ENCODE results near the gene BANP.
"Not testable (repeated sequence)": the region's sequence is repeated elsewhere in the genome, so short reads cannot be mapped to it uniquely, and the experiment has no call there.

Gene BANP

GRCh38 chr16:88069397-88070168, 118.3 kb downstream of the BANP start:
- no peak for DNase-seq

GRCh38 chr16:88070341-88070740, 119.1 kb downstream of the BANP start:
- DNase-seq, result no peak

DNA sequence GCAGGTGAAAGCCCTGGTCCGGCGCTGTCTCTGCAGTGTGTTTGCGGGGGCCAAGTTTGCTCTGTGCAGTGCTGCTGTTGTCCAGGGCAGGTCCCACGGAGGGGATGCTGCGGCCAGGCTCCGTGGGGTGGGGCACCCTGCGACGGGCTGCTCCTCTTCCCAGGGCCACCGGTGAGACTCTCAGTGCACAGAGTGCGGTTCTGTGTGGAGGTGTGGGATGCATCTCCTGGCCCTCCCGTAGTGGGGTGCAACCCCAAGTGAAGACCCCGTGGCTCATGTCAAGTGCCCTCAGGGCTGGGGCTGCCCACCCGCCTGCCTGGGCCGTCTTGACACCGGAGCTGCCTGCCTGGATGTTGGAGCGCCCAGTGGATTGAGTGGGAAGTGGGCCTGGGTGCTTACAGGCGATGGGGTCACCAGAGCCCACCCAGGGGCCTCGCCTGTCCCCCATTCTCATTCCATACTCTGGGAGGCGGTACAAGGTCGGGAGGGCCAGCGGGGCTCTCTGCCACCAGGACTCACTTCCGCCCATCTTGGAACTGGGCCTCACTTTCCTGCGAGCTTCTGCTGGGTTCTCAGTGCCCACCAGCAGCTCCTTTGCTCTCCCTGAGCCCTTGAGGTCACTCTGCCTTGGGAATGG, 119.9 kb downstream of the BANP start:
- no peak for DNase-seq

DNA sequence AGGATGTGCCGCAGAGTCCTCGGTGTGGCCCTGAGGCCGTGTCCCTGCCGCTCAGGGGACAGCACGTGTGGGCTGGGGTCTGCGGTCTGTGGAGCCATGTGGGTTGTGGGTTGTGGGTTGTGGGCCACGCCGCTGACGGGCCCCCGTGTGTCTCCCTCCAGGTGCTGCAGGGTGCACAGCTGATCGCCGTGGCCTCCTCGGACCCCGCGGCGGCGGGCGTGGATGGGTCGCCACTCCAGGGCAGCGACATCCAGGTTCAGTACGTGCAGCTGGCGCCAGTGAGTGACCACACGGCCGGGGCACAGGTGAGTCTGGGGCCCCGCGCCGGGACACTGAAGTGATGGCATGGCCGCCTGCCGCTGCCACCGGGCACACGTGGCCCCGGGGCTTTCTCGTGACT, 120.7 kb downstream of the BANP start:
- no peak for DNase-seq

DNA sequence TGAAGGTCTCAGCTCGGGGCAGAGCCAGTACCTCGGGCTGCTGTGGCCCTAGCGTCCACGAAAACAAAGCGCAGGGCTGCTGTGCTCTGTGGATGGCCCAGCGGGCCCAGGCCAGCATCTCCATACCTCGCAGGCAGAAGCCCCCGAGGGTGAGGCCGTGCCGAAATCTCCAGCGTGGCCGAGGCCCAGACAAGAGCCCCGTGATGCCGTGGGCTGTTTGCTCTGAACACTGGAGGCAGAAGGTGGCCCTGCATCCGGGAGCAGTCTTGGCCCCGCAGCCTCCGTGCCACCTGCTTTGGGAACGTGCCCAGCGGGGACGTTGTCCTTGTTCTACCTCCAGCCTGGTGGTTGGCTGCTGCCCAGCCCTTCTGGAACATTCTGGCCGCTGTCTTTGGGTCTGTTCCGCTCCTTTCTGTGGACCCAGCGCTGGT, 121.4 kb downstream of the BANP start:
- DNase-seq, result no peak

GRCh38 chr16:88073201-88073721, 122.0 kb downstream of the BANP start:
- no peak for DNase-seq

GRCh38 chr16:88074041-88074440, 122.8 kb downstream of the BANP start:
- DNase-seq, result no peak

- DNase-seq, result no peak
These were observed 125.1 kb downstream of the BANP start for GRCh38 chr16:88076211-88076931.

DNA sequence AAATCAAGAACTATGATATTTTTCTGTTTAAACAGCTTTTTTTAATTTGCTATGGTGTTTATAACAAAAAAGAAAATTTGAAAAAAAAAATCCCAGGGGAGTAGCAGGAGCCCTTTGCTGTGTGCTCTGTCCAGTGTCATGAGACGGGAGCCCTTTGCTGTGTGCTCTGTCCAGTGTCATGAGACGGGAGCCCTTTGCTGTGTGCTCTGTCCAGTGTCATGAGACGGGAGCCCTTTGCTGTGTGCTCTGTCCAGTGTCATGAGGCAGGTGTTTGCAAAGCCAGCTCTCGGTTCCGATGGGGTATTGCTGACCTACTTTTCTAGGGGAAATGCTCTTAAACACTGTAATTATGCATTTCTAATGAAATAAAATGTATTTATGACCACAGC, 125.7 kb downstream of the BANP start:
- DNase-seq, result not testable (repeated sequence)

DNA sequence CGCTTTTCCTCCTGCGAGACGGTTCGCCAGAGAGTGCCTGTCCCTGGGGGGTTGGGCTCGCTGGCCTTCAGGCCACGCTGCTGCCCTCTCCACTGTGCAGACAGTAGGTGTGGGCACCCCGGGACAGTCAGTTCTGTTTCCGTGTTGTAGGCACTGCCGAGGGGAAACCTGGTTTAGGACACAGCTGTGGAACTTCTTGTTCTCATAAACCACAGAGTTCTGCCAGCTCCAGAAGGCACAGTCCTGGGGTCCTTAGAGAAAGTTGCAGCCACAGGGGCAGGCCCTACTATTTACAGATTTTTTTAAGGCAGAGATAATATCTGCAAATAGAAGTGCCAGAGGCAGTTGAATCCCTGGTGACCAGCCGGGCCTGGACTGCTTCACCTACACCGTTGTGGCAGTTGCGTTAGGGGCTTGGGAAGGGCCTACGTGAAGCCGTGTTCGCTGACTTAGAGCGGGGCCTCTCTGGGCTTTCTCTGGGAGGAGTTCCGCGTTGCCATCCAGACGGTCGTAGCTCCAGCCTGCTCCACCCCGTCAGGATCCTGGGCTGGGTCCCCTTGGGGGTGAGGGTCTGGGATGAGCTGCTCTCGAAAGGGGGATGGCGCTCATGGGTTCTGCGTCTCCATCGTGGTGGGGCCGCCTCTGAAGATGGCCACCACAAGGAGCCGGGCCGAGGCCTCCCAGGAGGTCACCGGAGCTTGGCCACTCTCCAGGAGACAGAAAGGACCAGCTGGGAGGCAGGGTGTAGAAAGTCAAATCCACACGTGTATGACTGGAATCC, 126.3 kb downstream of the BANP start:
- DNase-seq, result no peak

GRCh38 chr16:88078111-88078775, 127.0 kb downstream of the BANP start:
- no peak for DNase-seq

DNA sequence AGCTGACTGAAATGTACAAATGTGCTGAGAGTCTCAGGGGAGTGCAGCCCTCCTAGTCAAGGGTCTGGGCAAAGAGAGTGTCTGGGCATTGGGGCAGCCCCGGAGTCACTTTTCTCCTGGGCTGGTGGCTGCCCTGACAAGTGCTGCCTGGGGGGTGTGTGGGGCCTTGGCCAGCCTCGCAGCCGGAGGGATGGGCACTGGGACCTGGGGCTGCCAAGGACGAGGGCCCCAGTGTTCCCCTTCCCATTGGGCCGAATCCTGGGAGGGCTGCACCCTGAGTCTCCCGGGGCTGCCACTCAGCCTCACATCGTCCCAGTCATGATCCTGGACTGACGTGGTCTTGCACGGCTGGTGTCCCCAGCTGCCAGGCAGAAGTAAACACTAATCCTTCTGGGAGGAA, 132.3 kb downstream of the BANP start:
- DNase-seq, result no peak

- DNase-seq, result no peak
These were observed 133.6 kb downstream of the BANP start for GRCh38 chr16:88084881-88085280.

GRCh38 chr16:88086571-88087516, 135.6 kb downstream of the BANP start:
- no peak for DNase-seq

GRCh38 chr16:88087517-88087877, 136.3 kb downstream of the BANP start:
- no peak for DNase-seq

DNA sequence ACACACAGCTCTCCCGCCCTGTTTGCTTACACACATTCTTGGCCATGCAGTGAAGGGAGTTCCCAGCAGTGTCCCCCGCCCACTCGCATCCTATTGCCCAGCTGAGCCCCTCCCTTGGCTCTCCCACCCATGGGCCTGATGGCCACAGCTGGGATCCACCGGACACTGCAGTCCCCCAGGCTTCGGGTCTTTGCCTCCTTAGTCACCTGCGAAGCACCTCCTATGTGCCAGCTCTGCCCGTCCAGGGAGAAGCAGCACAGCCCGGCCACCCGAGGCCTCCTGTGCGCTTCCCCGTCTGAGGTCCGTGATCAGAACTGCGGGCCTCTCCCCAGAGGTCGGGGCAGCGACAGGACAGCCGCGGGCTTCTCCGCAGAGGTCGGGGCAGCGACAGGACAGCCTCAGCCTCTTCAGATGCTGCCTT, 136.9 kb downstream of the BANP start:
- no peak for DNase-seq

DNA sequence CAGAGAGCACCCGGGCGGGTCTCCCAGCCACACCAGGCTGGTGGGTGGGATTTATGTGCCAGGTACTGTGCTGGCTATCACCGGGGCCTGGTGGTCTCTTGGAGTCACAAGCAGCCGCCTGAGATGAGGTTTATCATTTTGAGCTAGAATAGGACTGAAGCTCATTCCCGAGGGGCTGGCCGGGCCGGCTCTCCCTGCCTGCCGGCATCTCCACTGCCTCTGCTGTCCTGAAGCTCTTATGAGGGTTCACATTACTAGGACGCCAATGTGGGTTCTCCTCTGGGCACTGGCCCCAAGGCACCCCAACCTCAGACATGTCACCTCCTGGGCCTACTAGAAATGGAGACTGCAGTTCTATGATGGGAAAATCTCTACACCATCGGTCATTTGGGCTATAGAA, 137.4 kb downstream of the BANP start:
- not testable (repeated sequence) for DNase-seq

DNA sequence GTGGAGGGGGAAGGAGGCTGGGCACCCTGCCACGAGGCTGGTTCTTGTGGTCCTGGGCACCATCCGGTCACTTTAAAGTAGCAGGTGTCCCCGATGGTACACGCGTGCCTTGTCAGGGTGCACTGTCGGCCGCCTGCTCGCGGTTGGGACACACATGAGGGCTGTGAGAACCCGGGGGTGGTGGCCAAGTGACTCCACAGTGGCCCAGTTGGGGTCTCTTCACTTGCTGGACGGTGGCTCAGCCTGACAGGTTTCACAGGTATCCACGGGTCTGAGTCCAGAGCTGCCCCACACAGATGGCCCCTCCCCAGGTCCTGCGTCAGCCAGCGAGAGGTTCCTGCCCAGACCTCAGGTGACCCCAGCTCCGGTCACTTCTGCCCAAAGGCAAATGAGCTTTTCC, 137.8 kb downstream of the BANP start:
- DNase-seq, result not testable (repeated sequence)

DNA sequence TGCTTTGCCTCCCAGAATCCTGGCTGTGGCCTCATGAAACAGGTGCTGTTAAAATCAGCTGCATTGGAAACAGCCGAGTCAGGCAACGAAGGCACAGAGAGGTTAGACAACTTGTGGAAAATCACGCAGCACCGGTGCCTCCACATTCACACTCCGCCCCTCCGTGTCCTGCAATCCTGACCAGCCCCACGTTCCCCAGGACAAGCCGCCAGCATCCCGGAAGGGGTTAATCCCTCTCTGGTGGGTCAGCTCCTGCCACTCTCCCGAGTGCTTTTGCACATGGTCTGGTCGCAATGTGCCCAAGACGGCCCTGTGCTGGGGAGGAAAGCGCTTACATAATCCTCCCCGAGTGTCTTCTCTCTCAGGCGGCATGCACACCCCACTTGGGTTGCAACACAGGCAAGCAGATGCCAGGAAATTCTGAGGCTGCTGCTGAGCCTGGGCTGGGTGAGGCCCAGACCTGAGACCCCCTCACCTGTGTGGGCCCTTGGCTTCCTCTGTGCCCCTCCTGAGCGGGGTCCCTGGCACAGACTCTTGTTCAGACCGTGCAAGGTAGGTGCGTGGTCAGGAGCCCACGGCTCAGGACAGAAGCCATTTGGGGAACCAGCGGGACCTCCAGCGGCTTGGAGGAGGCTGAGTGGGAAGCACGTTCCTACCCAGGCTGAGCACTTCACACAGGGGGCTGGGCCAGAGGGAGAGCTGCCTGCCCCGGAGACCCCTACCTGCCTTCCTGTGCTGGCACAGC, 138.6 kb downstream of the BANP start:
- not testable (repeated sequence) for DNase-seq

All from activated CD4-positive, alpha-beta T cell treated with anti-CD3 and anti-CD28 coated beads, Interleukin-2, amount 50 U/mL, for 4 hours (primary cell).